CD4-positive, alpha-beta T cell treated with Interleukin-15 for 1 hour (primary cell): ENCODE data around the gene MDGA2.
"Not testable (repeated sequence)": the region's sequence is repeated elsewhere in the genome, so short reads cannot be mapped to it uniquely, and the experiment has no call there.

ENCODE experiments used
- DNase-seq: peaks from one replicate; pipeline ENCODE4 v3.0.0-alpha.2; 2020

The MDGA2 gene

GRCh38 chr14:47302121-47302520, 373.3 kb downstream of the MDGA2 start:
- no peak for DNase-seq

GRCh38 chr14:47300796-47301195, 374.6 kb downstream of the MDGA2 start:
- DNase-seq = no peak

- no peak for DNase-seq
These were observed 378.0 kb downstream of the MDGA2 start for GRCh38 chr14:47297374-47297773.

GRCh38 chr14:47284283-47284682, 391.1 kb downstream of the MDGA2 start:
- no peak for DNase-seq

- DNase-seq = not testable (repeated sequence)
These were observed 393.6 kb downstream of the MDGA2 start for GRCh38 chr14:47281761-47282160.

DNA sequence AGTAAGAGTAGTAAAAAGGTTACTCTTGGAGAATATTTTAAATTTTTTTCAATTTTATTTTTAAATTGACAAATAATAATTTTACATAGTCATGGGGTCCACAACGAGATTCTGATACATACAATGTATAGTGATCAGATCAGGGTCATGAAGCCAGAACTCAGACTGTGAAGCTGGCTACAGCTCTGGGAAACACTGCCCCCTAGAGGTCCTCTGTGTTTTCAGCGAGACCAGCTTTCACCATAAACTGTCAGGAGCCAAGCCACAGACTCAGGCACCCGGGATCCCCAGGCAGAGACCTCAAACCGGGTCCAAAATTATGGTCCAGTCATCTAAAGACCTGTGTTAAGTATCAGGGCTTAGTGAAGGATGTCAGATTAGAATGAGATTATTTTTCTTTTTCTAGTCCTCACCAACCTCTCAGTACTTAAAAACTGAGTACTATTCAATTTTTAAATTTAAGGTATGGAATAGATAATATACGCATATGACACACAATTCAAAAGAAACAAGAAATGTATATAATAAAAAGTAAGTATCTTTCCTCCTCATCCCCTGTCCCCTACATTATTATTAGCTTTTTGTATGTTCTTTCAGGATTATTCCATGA, 397.1 kb downstream of the MDGA2 start:
- DNase-seq = no peak

DNA sequence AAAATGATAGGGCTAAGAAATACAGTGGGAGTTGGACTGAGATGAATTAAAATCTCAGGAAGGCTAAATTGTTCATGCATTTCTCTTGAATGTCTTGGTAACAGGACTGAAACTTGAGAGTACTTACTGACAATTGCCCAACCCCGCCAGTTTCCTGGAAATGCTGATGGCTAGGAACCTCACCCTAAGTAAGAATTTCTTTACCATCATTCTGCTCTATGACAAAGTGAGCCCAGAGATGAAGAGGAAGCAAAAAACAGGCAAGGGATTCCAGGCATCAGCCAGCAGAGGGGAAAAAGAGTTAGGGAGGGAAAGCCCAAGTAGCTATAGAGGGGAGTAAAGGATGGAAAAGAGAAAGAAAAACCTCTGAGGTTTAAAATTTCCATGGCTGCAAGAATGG, 397.7 kb downstream of the MDGA2 start:
- DNase-seq = no peak

GRCh38 chr14:47276931-47277330, 398.5 kb downstream of the MDGA2 start:
- no peak for DNase-seq

- DNase-seq = no peak
These were observed 401.5 kb downstream of the MDGA2 start for GRCh38 chr14:47273939-47274338.

GRCh38 chr14:47270715-47271114, 404.7 kb downstream of the MDGA2 start:
- DNase-seq = no peak

GRCh38 chr14:47269756-47270492, 405.5 kb downstream of the MDGA2 start:
- DNase-seq = no peak

DNA sequence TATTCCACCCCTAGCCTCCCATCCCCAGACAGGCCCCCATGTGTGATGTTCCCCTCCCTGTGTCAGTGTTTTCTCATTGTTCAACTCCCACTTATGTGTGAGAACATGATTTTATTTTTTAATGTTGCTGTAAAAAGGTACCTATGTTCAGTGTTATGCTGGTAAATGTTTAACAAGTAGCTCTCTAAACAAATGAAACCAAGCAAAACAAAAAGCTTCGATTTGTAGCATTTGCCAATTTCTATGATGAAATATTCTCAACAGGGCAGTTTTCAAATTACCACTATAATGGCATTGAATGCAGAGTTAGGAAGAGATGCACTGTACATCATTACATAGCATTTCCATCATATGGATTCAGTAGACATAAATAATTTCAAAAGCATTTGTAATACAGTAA, 410.6 kb downstream of the MDGA2 start:
- DNase-seq = no peak

- DNase-seq = no peak
These were observed 412.6 kb downstream of the MDGA2 start for GRCh38 chr14:47262801-47263200.

GRCh38 chr14:47261350-47261749, 414.1 kb downstream of the MDGA2 start:
- no peak for DNase-seq

GRCh38 chr14:47259796-47260195, 415.6 kb downstream of the MDGA2 start:
- no peak for DNase-seq

GRCh38 chr14:47257013-47257412, 418.4 kb downstream of the MDGA2 start:
- DNase-seq = no peak

- no peak for DNase-seq
These were observed 422.6 kb downstream of the MDGA2 start for GRCh38 chr14:47252802-47253201.

DNA sequence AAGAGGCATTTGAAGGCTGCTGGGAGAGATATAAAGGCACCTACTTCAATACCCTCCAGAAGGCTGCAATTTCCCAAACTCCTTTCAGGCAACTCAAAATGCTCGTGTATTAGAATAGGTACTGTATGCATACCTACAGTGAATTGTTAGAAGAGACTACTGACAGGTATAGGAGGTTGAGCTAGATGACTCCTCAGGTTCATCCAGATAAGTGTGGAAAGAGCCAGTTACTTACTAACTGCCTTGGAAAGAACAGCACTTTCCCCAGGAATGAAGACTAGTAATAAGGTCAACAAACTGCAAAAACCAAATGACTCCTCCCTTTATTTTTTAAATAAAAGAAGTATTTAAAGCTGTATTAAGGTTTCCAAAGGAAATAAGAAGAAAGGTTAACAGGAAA, 429.0 kb downstream of the MDGA2 start:
- DNase-seq = no peak

DNA sequence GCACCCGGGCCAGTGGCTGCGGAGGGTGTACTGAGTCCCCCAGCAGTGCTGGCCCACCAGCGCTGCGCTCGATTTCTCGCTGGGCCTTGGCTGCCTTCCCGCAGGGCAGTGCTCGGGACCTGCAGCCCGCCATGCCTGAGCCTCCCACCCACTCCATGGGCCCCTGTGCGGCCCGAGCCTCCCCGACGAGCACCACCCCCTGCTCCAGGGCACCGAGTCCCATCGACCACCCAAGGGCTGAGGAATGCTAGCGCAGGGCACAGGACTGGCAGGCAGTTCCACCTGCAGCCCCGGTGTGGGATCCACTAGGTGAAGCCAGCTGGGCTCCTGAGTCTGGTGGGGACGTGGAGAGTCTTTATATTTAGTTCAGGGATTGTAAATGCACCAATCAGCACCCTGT, 432.8 kb downstream of the MDGA2 start:
- DNase-seq = not testable (repeated sequence)

- no peak for DNase-seq
These were observed 434.5 kb downstream of the MDGA2 start for GRCh38 chr14:47240748-47241437.

GRCh38 chr14:47235619-47236018, 439.8 kb downstream of the MDGA2 start:
- no peak for DNase-seq

DNA sequence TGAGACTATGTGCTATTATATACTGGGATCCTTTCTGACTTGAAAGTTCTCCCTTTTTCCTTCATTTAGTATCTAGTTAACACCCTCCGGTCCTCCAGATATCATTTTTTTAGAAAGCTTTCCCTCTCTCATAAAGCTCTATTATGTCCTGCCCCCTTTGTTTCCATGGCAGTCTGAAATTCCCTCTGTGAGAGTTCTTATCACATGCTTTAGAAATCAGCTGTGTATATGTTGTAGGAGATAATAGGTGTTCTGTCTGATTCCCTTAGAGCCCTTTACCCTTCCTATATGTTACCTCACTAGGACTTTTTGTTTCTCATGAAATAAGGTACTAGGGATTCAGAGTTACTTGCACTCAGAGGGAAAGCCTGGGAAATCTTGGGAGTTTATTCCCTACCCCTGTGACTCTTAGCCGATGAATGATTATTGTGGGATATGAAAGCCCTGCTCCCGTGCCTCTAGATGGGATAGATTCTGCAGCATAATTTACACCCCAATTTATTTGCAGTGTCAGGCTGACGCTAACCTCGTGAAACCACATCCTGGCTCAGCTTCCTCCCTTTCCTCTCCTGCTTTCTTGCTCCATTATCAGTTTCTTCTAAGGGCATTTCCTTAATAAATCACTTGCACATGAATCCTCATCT, 448.4 kb downstream of the MDGA2 start:
- DNase-seq = no peak

GRCh38 chr14:47223656-47224055, 451.7 kb downstream of the MDGA2 start:
- no peak for DNase-seq

GRCh38 chr14:47220096-47220495, 455.3 kb downstream of the MDGA2 start:
- DNase-seq = no peak
